Colonic mucosa (tissue), 4 donors: ENCODE measurements around the gene ACTL6B. TPM values are rescaled to one million over a fixed set of nuclear protein-coding genes. Genes with fewer than 3 reads are reported as not detected.
A peak's percentile ranks its signal among the peaks of the same experiment; 100 is the strongest.

Experiments used
- DNase-seq: peaks from one replicate; pipeline ENCODE4 v3.0.0-alpha.2; 2020
- H3K27ac ChIP-seq: fragments of 200-600 bp; one replicate; pipeline ENCODE4 v1.8.0; 2021
- H3K27me3 ChIP-seq: fragments of 200-600 bp; one replicate; pipeline ENCODE4 v1.8.0; 2021
- H3K36me3 ChIP-seq: fragments of 200-600 bp; one replicate; pipeline ENCODE4 v1.8.0; 2021
- H3K4me1 ChIP-seq: fragments of 200-600 bp; one replicate; pipeline ENCODE4 v1.8.0; 2021; ENCODE audit warnings: mild to moderate bottlenecking
- H3K4me3 ChIP-seq: fragments of 200-600 bp; one replicate; pipeline ENCODE4 v1.8.0; 2021
- H3K9ac ChIP-seq, 2 donors: one replicate each; pipeline ENCODE4 v1.7.0; 2013; ENCODE audit warnings: control low read depth in 2 of 2, low read depth in 2 of 2, low read length in 2 of 2
- H3K9me3 ChIP-seq: fragments of 200-600 bp; one replicate; pipeline ENCODE4 v1.8.0; 2021
- intact Hi-C: fragments of 100-400 bp; cut with DNase I; formaldehyde crosslinking; loops from one replicate; pipeline ENCODE4 v1.14.1; 2022
- total RNA-seq, 2 donors: library from RNA; stranded (reverse); fragmentation: NEBNext Ultra II Directional in 1 of 2; extraction: Animal tissue kit (Norgen Biotek cat#: 25700) in 1 of 2; gene quantifications; one replicate each; pipeline ENCODE4 v1.2.1, GENCODE V29; 2021
- TF ChIP-seq, protein P1 (sequence below): fragments of 200-600 bp; IDR thresholded peaks from one replicate; pipeline ENCODE4 v1.8.0; 2022; ENCODE audit warnings: antibody characterized with exemption, mild to moderate bottlenecking
- donor health status: healthy.
- donor health status: DM: no; HTN: no; CAD: no.
- donor health status: DM: no; HTN: no; CAD: no.

The ACTL6B gene
- total RNA-seq, 2 donors from 2014 or later = 0.29 TPM; not detected in 1

DNA sequence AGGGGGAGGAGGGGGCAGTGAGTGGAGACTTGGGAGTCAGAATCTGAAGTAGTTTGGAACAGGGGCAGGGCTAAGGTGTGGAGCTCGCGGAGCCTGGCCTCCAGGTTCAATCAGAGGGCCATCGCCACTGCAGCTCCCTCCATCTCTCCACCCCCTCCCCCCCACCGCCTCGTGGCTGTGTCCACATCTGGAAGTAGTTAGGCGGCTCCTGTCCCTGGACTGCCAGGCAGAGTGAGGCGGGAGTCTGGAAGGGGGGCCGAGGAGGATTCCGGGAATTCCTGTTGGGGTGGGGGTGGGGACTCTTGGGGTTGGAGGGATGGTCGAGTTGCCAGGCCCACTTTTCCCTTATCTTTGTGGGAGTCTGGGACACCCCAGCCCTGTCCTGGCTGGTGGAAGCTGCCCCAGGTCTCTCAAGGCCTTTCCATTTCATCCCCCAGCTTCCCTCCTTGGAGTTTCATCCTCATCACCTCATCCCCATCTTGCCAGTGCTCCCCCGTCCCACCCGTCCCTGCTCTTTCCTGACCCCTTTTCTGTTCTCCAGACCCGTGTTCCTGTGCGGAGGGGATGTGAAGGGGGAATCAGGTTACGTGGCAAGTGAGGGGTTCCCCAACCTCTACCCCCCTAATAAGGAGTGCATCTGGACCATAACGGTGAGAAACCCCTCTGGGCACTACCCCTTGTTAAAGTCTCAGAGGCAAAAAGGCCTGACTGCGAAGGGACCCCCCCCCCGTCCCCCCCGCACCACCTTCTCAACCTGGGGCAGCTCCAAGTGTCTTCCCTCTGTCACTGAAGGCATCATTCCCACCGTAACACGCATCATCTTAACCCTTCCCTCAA is 53.1 kb downstream of the ACTL6B start:
- H3K36me3 ChIP-seq = no peaks in the 10 kb centered on the region
- H3K27me3 ChIP-seq = no peaks in the 10 kb centered on the region
- peak; percentile 56 for DNase-seq
- TF ChIP-seq, protein P1, sequence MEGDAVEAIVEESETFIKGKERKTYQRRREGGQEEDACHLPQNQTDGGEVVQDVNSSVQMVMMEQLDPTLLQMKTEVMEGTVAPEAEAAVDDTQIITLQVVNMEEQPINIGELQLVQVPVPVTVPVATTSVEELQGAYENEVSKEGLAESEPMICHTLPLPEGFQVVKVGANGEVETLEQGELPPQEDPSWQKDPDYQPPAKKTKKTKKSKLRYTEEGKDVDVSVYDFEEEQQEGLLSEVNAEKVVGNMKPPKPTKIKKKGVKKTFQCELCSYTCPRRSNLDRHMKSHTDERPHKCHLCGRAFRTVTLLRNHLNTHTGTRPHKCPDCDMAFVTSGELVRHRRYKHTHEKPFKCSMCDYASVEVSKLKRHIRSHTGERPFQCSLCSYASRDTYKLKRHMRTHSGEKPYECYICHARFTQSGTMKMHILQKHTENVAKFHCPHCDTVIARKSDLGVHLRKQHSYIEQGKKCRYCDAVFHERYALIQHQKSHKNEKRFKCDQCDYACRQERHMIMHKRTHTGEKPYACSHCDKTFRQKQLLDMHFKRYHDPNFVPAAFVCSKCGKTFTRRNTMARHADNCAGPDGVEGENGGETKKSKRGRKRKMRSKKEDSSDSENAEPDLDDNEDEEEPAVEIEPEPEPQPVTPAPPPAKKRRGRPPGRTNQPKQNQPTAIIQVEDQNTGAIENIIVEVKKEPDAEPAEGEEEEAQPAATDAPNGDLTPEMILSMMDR = no peak
- peak overlapping the region; percentile 65 for H3K27ac ChIP-seq
- H3K4me1 ChIP-seq = peaks cover 5% of the 10 kb centered on the region
- intact Hi-C loops = loop anchor here (10.0 kb wide), 1 partner anchor 72 kb away; the partner anchor contains the start of gene GNB2
- peak overlapping the region; percentile 53 to 55 for H3K9ac ChIP-seq
- H3K4me3 ChIP-seq = peak overlapping the region; percentile 83
- no peaks in the 10 kb centered on the region for H3K9me3 ChIP-seq

DNA sequence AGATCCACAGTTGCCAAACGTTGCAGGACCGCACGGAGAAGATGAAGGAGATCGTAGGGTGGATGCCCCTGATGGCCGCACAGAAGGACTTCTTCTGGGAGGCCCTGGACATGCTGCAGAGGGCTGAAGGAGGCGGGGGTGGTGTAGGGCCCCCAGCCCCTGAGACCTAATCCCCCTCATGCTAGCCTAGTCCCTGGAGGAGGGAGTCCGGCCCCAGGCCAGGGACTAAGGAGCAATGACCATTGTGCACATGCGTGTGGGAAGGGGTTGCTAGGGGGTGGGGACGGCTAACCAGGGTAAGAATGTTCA is 55.6 kb downstream of the ACTL6B start:
- H3K36me3 ChIP-seq = no peaks in the 10 kb centered on the region
- DNase-seq = no peak
- H3K27ac ChIP-seq = no peak overlapping the region
- H3K9me3 ChIP-seq = no peaks in the 10 kb centered on the region
- H3K4me1 ChIP-seq = peaks cover 5% of the 10 kb centered on the region
- intact Hi-C loops = loop anchor here (10.0 kb wide), 1 partner anchor 74 kb away; the partner anchor contains the start of gene GNB2
- no peak overlapping the region for H3K9ac ChIP-seq
- TF ChIP-seq, protein P1 = no peak
- no peak overlapping the region for H3K4me3 ChIP-seq
- H3K27me3 ChIP-seq = no peaks in the 10 kb centered on the region

DNA sequence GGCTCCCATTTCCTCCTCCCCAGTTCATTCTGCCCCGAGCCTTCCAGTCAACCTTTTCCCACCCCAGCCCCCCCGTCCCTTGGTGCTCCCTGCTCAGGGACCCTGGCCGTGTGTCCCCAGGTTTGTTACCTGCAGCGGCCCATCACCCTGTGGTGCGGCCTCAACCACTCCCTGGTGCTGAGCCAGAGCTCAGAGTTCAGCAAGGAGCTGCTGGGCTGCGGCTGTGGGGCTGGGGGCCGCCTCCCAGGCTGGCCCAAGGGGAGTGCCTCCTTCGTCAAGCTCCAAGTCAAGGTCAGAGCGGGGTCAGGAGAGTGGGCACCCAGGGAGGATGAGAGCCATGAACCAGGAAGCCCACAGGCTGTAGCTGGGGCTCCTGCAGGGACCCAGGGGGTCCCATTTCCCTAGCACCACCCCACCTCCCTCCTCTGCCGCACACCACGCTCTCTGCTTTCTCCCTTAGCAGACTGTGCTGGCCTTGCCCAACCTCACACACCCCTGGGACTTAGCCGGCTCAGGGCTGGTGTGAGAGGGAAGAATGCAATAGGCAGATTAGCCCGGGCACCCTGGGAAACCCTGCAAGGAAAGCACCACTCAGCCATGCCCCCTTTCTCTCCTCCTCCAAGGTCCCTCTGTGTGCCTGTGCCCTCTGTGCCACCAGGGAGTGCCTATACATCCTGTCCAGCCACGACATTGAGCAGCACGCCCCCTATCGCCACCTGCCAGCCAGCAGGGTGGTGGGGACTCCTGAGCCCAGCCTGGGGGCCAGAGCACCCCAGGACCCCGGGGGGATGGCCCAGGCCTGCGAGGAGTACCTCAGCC is 56.1 kb downstream of the ACTL6B start:
- intact Hi-C loops = loop anchor here (10.0 kb wide), 1 partner anchor 75 kb away; the partner anchor contains the start of gene GNB2
- no peaks in the 10 kb centered on the region for H3K27me3 ChIP-seq
- H3K4me3 ChIP-seq = no peak overlapping the region
- H3K9me3 ChIP-seq = no peaks in the 10 kb centered on the region
- TF ChIP-seq, protein P1 = no peak
- no peak for DNase-seq
- peaks cover 3% of the 10 kb centered on the region for H3K4me1 ChIP-seq
- no peak overlapping the region for H3K9ac ChIP-seq
- H3K36me3 ChIP-seq = no peaks in the 10 kb centered on the region
- no peak overlapping the region for H3K27ac ChIP-seq

DNA sequence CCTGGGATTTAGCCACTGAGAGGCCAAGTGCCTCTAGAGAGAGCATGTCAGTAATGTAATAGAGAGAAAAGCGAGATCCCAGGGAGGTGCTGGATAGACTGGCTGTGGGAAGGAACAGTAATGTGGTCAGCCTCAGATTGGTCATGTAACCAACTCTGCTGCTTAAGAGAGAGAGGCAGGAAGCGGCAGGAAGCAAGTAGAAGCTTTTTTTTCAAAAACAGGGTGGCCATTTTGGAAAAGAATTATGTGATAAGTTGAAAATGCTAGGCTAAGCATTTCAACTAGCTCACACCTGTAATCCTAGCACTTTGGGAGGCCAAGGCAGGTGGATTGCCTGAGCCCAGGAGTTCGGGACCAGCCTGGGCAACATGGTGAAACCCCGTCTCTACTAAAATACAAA is 57.8 kb downstream of the ACTL6B start:
- TF ChIP-seq, protein P1 = no peak
- DNase-seq = no peak
- H3K4me1 ChIP-seq = no peaks in the 10 kb centered on the region
- no peaks in the 10 kb centered on the region for H3K27me3 ChIP-seq
- intact Hi-C loops = no loop called here
- H3K27ac ChIP-seq = no peak overlapping the region
- no peaks in the 10 kb centered on the region for H3K9me3 ChIP-seq
- H3K9ac ChIP-seq = no peak overlapping the region
- no peaks in the 10 kb centered on the region for H3K36me3 ChIP-seq
- no peak overlapping the region for H3K4me3 ChIP-seq

DNA sequence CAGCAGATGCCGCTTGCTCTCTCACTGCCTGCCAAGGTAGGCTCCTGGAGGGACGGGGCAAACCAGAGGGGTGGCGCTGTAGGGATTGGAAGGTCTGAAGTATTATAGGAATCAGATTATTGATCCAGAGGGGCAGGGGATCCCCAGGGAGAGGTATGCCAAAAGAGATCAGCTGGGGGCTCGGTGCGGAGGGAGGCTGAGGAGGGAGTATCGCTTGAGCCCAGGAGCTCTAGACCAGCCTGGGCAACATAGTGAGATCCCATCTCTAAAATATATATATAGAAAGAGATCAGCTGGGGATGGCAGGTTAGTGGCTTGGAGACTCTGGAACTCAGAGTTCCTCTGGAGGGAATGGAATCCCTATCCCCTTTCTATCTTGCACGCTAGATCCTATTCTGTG is 61.1 kb downstream of the ACTL6B start:
- TF ChIP-seq, protein P1 = no peak
- Histone ChIP-seq H3K9ac (no peak overlapping the region), H3K36me3 (no peaks in the 10 kb centered on the region), H3K27me3 (no peaks in the 10 kb centered on the region), H3K27ac (no peak overlapping the region), H3K4me3 (no peak overlapping the region), H3K4me1 (no peaks in the 10 kb centered on the region), H3K9me3 (no peaks in the 10 kb centered on the region)
- intact Hi-C loops = no loop called here
- no peak for DNase-seq

Other genes starting within 250 kb of the ACTL6B start
- 1 to 10 TPM; 1.1 to 1.3 TPM for gene ZCWPW1, start 227.7 kb downstream of the ACTL6B start, total RNA-seq
- 10 to 100 TPM; 27.2 to 39.1 TPM for gene MEPCE, start 226.6 kb downstream of the ACTL6B start, total RNA-seq
- gene PPP1R35, start 220.0 kb downstream of the ACTL6B start, total RNA-seq = 10 to 100 TPM; 38.8 to 50.5 TPM
- gene SPACDR, start 192.2 kb downstream of the ACTL6B start, total RNA-seq = under 1 TPM; 0.54 to 0.74 TPM
- gene TSC22D4, start 177.2 kb downstream of the ACTL6B start, total RNA-seq = 10 to 100 TPM; 56.1 to 56.3 TPM
- under 1 TPM; 0.44 to 0.69 TPM for gene NYAP1, start 172.5 kb downstream of the ACTL6B start, total RNA-seq
- 10 to 100 TPM; 81.3 to 97.4 TPM for gene AGFG2, start 117.2 kb downstream of the ACTL6B start, total RNA-seq
- gene SAP25, start 82.5 kb downstream of the ACTL6B start, total RNA-seq = 1 to 10 TPM in 1 of 2 donors, under 1 TPM in 1; 0.69 to 5.5 TPM
- 10 to 100 TPM; 59.0 to 65.4 TPM for gene LRCH4, start 70.3 kb downstream of the ACTL6B start, total RNA-seq
- gene FBXO24, start 70.1 kb downstream of the ACTL6B start, total RNA-seq = 1 to 10 TPM in 1 of 2 donors, under 1 TPM in 1; 0.21 to 1.8 TPM
- gene PCOLCE, start 54.1 kb downstream of the ACTL6B start, total RNA-seq = 10 to 100 TPM; 14.7 to 23.1 TPM
- 10 to 100 TPM; 15.1 to 16.9 TPM for gene MOSPD3, start 43.9 kb downstream of the ACTL6B start, total RNA-seq
- 1 to 10 TPM; 1.8 to 2.3 TPM for gene TFR2, start 14.9 kb downstream of the ACTL6B start, total RNA-seq
- 100 to 1,000 TPM; 292 to 312 TPM for gene GNB2, start 17.3 kb upstream of the ACTL6B start, total RNA-seq
- 10 to 100 TPM; 20.9 to 33.4 TPM for gene GIGYF1, start 37.8 kb upstream of the ACTL6B start, total RNA-seq
- gene POP7, start 49.7 kb upstream of the ACTL6B start, total RNA-seq = 10 to 100 TPM; 28.8 to 43.4 TPM
- not detected for gene EPO, start 64.0 kb upstream of the ACTL6B start, total RNA-seq
- gene ZAN, start 77.1 kb upstream of the ACTL6B start, total RNA-seq = not detected
- gene EPHB4, start 171.1 kb upstream of the ACTL6B start, total RNA-seq = 10 to 100 TPM; 43.1 to 75.9 TPM
- 10 to 100 TPM; 24.1 to 35.9 TPM for gene SLC12A9, start 196.3 kb upstream of the ACTL6B start, total RNA-seq
- gene TRIP6, start 210.9 kb upstream of the ACTL6B start, total RNA-seq = 10 to 100 TPM; 34.8 to 40.2 TPM
- gene SRRT, start 218.7 kb upstream of the ACTL6B start, total RNA-seq = 100 to 1,000 TPM; 114 to 204 TPM
- 1 to 10 TPM; 2.1 to 4.4 TPM for gene UFSP1, start 233.3 kb upstream of the ACTL6B start, total RNA-seq
- 10 to 100 TPM in 1 of 2 donors, 1 to 10 TPM in 1; 5.3 to 11.7 TPM for gene ACHE, start 239.4 kb upstream of the ACTL6B start, total RNA-seq